ENCODE data around the gene DNAH8. TPM values are rescaled to one million over a fixed set of nuclear protein-coding genes. Genes with fewer than 3 reads are reported as not detected.
A peak's percentile ranks its signal among the peaks of the same experiment; 100 is the strongest.

DNAH8 gene
- total RNA-seq, 1 donor from 2014 or later: 0.05 TPM

GRCh38 chr6:38738261-38738660 is 23.1 kb downstream of the DNAH8 start:
- no peak for DNase-seq (ENCODE audit: low read depth)

- DNase-seq (ENCODE audit: low read depth): no peak
Observed at GRCh38 chr6:38739532-38739931, 24.4 kb downstream of the DNAH8 start.

DNA sequence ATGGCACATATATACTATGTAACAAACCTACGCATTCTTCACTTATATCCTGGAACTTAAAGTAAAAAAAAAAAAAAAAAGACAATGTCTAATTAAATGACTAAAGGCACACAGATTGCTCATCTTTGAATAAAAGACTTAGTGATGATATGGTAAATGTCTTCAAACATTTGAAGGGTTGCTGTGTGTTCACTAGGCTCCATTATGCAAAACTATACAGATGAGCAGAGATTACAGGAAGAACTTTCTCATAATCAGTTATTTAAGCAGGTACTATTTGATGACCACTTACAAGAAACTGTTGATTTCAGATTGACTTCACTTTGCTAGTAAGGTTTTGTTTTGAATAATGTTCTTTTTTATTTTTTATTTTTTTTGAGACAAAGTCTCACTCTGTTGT is 34.4 kb downstream of the DNAH8 start:
- no peak for DNase-seq (ENCODE audit: low read depth)

DNA sequence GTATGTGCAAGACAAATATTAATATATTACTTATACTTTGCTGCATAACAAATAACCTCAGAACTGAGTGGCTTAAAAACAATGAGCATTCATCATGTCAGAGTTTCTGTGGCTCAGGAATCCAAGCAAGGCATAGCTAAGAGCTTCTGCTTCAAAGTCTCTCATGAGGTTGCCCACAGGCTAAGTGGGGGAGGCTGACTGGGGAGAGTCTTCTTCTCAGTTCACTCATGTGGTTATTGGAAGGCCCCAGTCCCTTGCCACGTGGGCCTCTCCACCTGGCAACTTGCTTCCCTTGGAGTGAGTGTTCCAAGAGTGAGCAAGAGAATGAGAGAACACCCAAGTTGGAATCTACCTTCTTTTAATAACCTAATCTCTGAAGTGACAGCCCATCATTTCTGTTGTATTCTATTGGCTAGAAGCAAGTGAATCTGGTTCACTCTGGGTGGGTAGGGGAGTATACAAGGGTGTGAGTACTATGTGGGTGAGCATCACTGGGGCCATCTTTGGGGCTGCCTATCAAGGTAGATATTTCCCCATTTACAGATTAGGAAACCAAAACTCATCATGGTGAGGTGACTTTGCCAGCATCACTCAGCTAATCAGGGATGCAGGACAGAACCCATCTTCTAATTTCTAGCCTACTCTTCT is 36.0 kb downstream of the DNAH8 start:
- no peak for DNase-seq (ENCODE audit: low read depth)

GRCh38 chr6:38753707-38754106 is 38.6 kb downstream of the DNAH8 start:
- no peak for DNase-seq (ENCODE audit: low read depth)

DNA sequence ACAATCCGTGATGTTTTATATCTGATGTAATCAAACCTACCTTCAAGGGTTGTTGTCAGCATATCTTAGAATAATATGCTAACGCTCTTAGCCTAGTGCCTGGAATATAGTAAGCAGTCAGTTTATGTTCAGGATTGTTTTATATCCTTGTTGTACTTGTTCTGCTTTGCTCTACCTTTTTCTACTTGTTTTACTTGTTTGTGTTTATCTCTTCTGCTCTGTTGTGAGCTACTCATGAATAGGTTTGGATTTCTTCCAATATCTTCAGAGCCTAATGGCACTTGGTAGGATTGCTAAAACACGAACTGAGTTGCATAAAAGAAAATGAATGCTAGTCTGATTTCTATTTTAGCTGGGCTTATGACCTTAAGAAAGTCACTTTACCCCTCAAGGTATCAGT is 40.1 kb downstream of the DNAH8 start:
- no peak for DNase-seq (ENCODE audit: low read depth)

GRCh38 chr6:38755874-38756273 is 40.8 kb downstream of the DNAH8 start:
- no peak for DNase-seq (ENCODE audit: low read depth)

GRCh38 chr6:38760097-38760496 is 45.0 kb downstream of the DNAH8 start:
- DNase-seq (ENCODE audit: low read depth): no peak

GRCh38 chr6:38762848-38763247 is 47.7 kb downstream of the DNAH8 start:
- no peak for DNase-seq (ENCODE audit: low read depth)

DNA sequence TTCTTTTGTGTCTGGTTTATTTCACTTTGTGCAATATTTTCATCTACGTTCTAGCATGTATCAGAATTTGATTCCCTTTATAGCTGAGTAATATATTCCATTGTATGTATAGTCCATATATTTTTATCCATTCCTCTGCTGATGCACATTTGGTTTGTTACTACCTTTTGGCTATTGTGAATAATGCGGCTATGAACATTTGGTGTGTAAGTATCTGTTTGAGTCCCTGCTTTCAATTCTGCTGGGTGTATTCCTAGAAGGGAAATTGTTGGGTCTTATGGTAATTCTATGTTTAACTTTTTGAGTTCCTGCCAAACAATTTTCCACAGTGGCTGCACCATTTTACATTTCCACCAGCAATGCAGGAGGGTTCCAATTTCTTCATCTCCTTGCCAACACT is 52.4 kb downstream of the DNAH8 start:
- no peak for DNase-seq (ENCODE audit: low read depth)

- DNase-seq (ENCODE audit: low read depth): peak; percentile 5
Observed at GRCh38 chr6:38773338-38773737, 58.2 kb downstream of the DNAH8 start.

- no peak for DNase-seq (ENCODE audit: low read depth)
Observed at GRCh38 chr6:38774929-38775707, 60.0 kb downstream of the DNAH8 start.

DNA sequence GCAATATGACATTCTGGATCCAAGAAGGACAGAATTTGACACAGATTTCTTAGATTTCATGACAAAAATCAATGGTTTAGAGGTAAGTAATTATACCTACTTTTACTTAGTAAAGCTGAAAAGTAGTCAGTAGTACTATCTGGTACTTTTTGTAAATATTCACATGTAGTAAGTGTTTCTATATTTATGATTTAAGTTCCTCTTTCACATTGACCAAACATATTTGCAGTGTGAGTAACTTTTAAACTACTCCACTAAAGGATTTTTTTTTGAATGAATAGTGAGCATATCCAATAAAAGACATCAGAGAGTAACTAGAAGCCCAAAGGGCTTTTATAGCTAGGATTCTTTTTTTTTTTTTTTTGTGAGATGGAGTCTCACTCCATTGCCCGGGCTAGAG is 60.8 kb downstream of the DNAH8 start:
- no peak for DNase-seq (ENCODE audit: low read depth)

GRCh38 chr6:38776515-38776914 is 61.4 kb downstream of the DNAH8 start:
- no peak for DNase-seq (ENCODE audit: low read depth)

- DNase-seq (ENCODE audit: low read depth): no peak
Observed at GRCh38 chr6:38779310-38780062, 64.4 kb downstream of the DNAH8 start.

GRCh38 chr6:38782616-38783015 is 67.5 kb downstream of the DNAH8 start:
- no peak for DNase-seq (ENCODE audit: low read depth)

DNA sequence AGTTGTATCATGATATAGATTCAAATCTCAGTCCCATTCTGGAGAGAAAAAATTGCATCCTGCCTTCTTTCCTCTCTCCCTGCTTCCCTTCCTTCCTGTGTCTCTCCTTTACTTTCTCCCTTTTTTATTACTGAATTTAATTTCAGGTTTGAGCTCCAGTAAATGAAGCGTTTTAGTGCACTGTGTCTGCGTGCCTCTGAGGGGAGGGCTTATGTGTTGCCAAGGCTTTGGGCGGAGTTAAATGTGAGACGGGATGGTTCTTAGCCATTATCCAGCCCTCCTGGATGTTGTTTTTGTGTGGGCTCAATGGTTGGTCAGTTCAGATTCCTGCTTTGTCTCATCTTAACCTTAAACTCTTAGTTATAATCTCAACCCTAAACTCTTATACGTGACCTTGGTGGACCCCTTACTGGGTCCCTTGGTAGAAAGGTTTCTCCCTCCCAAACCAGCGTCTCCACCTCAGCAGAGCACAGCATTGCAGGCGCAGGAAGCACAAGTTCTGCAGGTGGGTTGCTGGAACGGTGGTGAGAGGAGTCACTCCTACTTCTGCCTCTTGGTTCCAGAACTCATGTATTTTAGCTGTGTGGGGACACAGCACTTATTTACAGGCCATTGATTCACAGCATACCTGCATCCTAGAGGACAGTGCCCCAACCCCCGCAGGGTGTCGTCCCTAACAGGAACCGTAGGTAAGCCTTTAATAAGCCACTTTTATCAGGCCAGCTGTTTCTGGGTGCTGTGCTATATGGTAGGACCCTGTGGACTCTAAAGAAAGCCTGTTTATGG is 68.5 kb downstream of the DNAH8 start:
- DNase-seq (ENCODE audit: low read depth): no peak

GRCh38 chr6:38784506-38785235 is 69.6 kb downstream of the DNAH8 start:
- DNase-seq (ENCODE audit: low read depth): no peak

- DNase-seq (ENCODE audit: low read depth): no peak
Observed at GRCh38 chr6:38786486-38786885, 71.4 kb downstream of the DNAH8 start.

GRCh38 chr6:38789256-38789655 is 74.1 kb downstream of the DNAH8 start:
- DNase-seq (ENCODE audit: low read depth): no peak

- DNase-seq (ENCODE audit: low read depth): no peak
Observed at GRCh38 chr6:38792356-38792755, 77.2 kb downstream of the DNAH8 start.
